ENCODE results near the gene ARHGAP15. TPM values are rescaled to one million over a fixed set of nuclear protein-coding genes. Genes with fewer than 3 reads are reported as not detected.

Gene ARHGAP15
- total RNA-seq, 2 donors from 2014 or later, result 2.2 to 8.8 TPM

DNA sequence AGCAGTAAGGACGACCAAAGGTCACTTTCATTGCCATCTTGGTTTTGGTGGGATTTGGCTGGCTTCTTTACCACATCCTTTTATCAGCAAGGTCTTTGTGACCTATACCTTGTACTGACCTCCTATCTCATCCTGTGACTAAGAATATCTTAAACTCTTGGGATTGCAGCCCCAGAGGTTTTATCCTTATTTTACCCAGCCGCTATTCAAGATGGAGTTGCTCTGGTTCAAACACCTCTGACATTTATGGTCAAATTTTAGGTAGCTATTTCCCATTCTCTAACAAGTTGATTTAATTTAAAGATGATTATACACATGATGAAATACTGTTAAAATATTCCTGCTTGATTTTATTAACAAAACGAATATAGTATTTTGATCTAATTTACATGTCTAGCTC is 326.1 kb downstream of the ARHGAP15 start:
- no peak for DNase-seq
- intact Hi-C loops (cut with DNase I, micrococcal nuclease), result no loop called here
- no peak for ATAC-seq

DNA sequence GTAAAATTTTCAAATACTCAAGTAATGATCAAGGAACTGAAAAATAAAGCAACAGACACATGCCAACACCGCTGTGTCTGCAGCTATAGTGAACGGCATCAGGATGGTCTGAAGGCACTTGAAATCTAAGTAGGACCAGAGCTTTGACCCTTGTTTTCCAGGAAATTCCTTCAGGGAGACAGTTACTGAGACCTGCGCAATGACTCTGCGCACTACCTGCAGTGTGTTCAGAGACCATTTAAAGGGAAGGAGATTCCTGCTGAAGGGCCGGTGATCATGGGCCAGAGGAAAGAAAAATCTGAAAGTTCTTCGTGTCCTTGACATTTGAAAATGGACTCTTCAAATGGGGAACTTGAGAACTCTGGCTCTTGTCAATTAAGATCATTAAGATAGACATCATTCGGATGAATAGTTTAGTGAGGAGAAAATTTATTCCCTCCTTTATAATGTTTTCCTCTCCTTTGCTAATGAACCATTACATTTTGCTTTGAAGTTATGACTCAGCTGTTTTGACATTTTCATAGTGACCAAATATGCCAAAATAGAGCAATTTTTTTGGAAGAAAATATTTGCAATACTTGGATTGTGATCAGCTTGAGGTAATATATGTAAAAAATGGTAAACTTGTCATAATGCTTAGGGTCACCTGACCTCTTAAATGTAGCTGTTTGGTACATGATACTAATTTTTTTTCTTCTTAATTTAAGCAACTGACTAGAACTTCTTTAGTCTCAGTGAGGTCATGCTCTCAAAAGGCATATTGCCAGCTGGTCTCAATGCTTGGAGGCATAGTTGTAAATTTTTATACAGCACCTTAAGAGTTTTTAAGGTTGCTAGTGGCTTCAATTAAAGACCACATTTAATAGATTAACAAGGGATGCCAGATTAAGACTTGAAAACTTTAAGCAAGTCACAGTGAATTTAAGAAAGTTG is 329.3 kb downstream of the ARHGAP15 start:
- intact Hi-C loops (cut with DNase I, micrococcal nuclease), result no loop called here
- ATAC-seq, result no peak
- no peak for DNase-seq

DNA sequence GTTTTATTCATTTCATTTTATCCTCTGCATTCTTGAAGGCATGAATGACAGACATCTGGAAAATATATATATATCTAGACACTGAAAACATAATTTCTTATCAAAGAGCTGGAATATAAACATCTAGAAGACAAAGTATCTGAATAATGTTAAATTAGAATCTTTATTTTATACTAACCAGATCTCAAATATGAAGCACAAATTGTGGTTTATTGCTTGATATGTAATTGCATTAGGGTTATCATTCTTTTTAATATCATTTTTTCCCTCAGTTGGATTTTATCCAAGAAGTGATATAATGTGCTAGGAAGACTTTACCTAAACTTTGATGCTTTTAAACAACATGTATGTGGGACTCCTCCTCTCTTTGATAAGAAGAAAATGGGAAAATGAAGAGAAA is 331.2 kb downstream of the ARHGAP15 start:
- intact Hi-C loops (cut with DNase I, micrococcal nuclease), result no loop called here
- ATAC-seq, result no peak

DNA sequence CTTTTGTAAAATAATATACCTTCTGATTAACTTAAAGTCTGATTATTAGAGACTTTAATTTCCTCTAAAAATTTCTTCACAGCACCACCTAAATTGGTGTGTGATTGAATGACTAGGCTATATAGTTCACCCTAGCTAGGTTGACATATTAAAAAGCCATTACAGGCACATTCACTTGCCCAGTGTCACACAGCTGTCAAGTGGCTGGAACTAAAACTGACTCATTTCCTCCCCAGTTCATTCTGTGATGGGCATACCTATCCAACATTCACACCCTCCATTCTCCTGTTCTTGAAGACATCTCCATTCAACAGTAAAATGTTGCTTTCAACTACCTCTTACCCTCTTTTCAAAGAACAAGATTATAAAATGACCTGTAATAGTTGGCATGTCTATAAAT is 334.5 kb downstream of the ARHGAP15 start:
- intact Hi-C loops (cut with DNase I, micrococcal nuclease), result no loop called here
- ATAC-seq (no peak), DNase-seq (no peak)

More for the DNA sequence above, 331.2 kb downstream of the ARHGAP15 start:
- no peak for DNase-seq

DNA sequence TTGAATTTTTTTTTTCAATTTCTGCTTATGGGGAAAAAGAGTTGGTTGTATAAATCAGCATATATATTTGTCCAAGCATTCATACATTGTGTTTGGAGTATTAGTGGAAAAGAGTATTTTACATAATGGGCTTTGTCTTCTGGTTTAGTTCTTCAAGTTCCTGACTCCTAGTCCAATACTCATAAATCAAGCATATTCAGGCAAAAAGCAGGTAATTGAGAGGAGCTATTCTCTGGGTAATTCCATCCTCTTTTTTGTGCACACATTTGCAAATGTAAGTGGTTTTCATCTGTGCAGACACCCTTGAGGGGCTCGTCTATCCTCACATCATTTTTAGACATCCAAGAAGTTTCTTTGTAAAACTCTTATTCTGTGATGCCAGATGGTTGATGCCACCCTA is 337.2 kb downstream of the ARHGAP15 start:
- DNase-seq (no peak), ATAC-seq (no peak)
- intact Hi-C loops (cut with DNase I, micrococcal nuclease), result no loop called here

DNA sequence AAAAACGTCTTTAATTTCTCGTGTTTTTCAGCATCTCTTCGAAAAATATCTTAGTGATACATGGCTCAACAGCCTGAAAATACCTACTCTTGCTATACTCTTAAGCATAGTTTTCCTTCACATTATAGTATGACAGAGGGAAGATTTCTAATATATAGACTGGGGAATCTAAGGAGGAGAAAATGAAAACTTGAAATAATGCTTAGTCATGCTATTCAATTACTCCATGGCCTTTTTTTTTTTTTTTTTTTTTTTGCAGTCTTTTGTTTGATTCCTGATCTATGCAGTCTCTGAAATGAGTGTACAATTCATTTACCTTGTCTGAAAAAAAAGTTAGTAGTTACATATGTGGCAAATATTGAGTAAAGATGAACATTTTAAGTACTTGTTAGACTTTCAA is 337.8 kb downstream of the ARHGAP15 start:
- ATAC-seq, result no peak
- no peak for DNase-seq
- intact Hi-C loops (cut with DNase I, micrococcal nuclease), result no loop called here

DNA sequence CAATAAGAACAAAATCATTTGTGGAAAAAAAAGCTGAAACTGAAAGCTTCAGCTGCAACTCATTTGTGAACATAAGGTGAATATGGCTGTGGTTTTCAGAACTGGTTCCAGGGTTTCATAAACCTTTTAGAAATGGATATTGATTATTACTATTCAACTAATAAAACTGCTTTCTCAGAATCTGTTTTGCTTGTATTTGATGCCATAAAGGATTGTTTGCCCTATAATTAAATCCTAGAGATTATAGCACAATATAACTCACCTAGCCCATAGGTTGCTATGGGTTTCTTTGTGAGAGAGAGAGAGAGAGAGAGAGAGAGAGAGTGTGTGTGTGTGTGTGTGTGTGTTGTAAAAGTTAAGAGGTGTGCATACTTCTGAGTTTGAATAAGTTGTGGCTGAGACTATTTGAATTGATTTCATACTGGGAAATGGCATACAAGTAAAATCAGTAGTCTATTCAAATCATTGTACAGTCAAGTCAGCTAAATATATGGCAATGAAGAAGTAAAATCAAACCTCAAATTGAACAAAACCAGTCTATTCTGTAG is 339.2 kb downstream of the ARHGAP15 start:
- ATAC-seq (no peak), DNase-seq (no peak)
- intact Hi-C loops (cut with DNase I, micrococcal nuclease), result no loop called here

DNA sequence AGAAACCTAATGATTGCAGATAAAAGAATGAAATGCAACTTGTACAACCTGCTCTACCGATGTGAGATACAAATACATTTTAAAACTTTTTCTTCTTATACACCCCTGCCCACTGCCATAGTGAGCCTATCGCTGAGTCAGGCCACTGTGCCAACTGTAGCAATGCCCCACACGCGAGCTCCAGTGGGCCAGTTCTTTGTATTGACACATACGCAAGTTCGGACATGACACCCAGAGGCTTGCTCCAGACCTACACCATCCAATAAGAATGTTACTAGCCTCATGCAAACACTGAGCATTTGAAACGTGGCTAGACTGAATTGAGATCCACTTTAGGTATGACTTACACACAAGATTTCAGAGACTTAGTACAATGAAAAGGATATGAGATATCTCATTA is 340.1 kb downstream of the ARHGAP15 start:
- no peak for DNase-seq
- ATAC-seq, result no peak
- intact Hi-C loops (cut with DNase I, micrococcal nuclease), result no loop called here

DNA sequence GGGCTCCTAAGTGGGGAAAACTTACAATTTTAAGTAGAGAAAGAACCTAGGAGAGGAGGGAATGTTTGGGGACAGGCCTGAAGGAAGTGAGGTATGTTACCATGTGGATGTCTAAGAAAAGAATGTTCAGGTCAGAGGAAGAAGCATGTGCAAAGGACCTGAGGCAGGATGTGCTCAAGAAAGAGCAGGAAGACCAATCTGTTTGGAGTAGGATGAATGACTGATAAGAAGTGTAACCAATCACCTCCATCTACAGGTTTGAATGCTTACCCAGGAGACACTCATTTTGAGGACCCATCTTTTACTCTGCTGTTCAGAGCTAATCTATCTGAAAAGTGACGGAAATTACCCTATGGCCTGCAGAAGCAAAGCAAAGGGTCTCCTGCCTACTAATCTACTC is 342.3 kb downstream of the ARHGAP15 start:
- DNase-seq (no peak), ATAC-seq (no peak)
- intact Hi-C loops (cut with DNase I, micrococcal nuclease), result no loop called here

DNA sequence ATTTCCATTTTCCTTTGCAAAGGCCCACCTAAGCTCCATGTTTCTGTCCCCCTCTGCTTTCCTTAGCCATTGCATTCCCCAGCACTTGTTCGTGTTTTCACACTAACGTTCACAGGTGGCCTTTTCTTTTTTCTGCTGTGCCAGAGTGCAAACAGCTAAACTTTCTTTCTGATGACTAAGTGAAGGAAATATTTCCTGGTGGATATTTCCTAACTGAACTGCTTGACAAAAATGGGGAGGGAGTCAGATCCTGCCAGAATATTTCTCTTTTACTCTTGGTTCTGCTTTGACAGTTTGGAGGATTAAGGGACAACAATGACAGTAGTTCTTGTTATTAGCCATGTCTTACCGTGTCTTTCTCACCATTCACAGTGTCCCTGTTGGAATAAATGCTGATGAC is 344.0 kb downstream of the ARHGAP15 start:
- ATAC-seq (no peak), DNase-seq (no peak)
- intact Hi-C loops (cut with DNase I, micrococcal nuclease), result no loop called here

DNA sequence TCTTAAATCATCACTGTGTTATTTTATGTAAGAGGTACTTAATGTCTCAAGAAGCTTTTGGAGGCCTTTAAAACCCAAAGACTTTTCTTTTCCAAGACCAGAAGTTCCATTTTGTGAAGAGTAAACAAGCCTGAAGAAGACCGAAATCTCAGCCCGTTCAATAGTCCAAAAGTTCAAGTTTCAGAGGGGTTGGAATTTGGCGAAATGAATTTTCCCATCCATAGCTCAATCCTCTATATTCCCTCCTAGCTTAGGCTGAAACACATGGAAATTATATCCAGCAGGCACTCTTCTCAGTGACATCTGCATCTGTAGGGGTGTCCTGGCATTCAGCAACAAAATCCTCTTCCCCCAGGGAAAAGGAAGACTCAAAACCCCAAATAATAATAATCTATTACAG is 344.6 kb downstream of the ARHGAP15 start:
- no peak for ATAC-seq
- no peak for DNase-seq
- intact Hi-C loops (cut with DNase I, micrococcal nuclease), result no loop called here

DNA sequence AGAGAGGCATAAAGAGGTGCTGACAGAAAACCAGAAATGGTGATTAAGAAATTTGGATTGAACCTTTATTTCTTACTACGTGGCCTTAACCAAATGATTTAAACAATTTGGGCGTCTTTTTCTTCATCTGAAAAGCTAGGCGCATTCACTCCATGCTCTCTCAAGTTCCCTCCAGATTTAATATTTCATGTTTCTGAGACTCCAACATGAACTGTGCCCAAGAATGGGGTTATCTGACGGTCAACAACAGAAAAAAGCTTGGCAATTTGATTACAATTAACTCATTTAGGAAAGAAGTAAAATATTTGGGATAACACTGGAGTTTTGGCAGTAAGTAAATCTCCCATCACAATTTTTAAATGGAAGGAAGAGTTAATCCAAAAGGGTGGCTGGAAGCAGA is 345.4 kb downstream of the ARHGAP15 start:
- ATAC-seq (no peak), DNase-seq (no peak)
- intact Hi-C loops (cut with DNase I, micrococcal nuclease), result no loop called here

DNA sequence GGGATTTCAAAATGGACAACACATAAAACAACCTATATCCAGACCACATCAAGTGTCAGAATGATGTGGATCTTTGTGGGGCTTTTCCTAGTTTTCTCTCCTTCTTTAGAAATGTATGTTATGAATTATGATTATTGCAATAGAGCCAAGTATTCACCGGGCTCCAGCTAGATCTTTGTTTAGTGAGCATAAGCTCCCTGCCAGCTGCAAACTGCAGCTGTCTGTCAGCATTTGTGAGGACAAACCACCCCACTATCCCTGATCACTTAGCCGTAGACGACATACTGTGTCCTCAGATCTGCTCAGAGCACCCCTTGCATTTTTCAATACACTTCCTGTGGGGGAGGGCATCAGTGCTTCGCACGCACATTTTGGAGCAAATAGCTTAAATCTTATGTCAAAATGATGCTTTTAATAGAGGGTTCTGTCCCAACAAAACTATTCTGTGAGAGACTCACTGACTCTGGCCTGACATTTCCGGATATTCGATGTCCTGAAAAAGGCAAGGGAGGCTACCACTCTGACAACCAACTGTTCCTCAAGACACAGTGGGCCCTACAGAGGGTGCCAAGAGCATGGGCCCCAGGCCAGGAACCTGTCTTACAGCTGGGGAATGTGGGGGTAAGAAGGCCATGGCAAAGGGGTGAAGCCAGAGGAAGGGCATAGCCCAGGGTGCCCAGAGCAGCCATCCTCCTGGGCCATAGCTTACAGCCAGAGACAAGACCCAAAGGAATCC is 346.0 kb downstream of the ARHGAP15 start:
- no peak for ATAC-seq
- intact Hi-C loops (cut with DNase I, micrococcal nuclease), result no loop called here
- no peak for DNase-seq

DNA sequence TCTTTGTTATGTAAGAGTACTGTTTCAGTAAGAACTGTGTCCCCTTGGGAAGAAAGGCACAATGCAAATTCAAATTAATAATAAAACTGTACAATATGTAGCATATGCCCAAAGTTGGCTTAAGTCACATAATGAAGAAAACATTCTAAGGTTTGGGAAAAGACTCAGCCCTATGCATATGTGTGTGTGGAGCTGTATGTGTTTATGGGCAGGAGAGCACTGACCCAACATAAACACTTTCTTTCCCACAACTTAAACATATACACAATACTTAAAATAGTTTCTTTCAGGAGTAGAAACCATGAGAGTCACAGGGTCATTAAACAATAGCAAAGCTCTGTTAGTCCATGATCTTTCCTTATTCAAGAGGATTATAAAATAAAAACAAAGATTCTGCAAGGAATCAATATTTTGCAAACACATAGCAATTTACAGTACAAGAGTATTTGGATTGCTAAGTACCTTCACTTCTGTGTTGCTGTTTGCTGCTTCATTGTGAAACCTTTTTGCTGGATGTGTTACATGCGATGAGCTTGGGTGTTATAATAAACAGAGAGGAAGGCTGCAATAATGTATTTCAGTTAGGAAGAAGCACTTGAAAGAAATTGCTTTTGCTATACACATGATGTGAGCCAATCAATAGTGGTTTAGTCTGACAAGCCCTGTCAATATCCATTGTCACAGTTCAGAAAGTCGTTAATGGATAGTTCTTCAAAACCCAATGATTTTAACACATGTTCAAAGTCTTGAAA is 347.3 kb downstream of the ARHGAP15 start:
- intact Hi-C loops (cut with DNase I, micrococcal nuclease), result no loop called here
- DNase-seq (no peak), ATAC-seq (no peak)

DNA sequence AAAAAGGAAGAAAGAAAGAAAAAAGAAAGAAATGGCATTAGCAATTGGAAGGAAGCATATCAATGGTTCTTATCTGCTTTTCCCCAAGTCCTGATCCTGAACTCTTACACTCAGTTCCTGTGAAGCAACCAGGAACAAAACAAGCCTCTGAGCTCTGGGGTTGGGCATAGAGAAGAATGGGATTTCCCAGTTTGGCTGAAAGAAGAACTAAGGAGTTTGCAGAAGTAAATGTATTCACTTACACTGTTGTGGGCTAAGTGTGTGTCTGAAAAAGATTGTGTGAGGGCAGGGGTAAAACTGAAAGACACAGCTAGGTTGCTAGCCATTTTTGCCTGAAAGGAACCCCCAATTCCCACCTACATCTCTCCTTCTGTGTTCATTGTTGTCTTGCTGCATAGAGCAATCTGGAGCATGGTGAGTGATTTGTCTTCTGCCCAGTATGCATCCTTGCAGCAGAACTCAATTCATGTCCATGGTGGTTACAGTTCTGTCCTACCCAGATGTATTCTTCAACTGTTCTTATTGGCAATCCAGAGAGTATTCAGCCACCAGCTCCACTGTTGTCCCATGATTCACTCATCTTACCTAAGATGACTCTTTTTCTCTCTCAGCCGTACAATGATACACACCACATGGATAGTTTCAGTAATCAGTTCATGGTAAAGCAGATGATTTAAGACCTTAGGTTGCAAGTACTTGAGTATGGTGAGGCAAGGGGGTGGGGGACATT is 348.7 kb downstream of the ARHGAP15 start:
- DNase-seq (no peak), ATAC-seq (no peak)
- intact Hi-C loops (cut with DNase I, micrococcal nuclease), result no loop called here

DNA sequence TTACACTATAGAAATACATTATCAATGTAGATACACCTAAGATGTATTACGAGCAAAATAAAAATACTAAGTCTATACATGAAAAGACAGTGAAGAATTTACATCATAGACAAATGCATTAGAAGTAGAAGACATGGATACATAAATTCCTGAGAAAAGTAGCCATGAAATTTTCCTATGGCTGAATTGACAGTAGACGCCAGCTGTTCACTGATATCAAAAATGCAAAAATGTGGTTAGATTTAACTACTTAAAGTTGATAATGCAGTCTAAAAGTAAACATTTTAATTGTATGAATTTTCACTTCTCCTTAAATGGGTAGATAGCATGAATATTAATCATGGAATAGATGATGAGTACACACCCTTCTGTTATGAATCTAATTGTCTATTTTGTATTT is 350.9 kb downstream of the ARHGAP15 start:
- DNase-seq (no peak), ATAC-seq (no peak)
- intact Hi-C loops (cut with DNase I, micrococcal nuclease), result no loop called here

DNA sequence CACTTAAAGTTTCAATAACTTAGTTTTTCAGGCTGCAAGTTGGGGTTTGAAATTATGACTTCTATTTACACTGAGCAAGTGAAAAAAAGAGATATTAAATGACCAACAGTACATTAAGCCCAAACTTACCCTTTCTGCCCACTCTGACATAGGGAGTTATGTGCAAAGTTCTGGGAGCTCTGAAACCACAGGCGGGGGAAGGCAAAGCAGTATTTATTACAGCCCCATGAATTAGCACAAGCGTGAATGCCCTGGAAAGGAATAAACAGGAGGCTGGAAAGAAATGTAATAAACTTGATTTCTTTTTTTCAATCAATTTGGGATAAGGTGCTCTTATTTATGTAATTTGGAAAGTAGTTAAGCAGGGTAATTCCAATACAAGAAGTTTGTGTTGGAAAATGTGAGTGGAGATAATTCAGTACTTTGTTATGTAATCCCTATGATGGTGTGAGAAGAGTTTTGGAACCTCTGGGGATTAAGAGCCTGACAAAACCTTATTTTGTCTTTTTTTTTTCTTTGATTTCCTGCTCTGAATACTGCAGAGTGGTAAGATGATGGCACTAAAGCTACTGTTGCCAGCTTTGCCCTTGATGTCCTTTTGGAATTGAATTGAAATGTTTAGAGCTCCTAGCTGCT is 351.5 kb downstream of the ARHGAP15 start:
- no peak for ATAC-seq
- intact Hi-C loops (cut with DNase I, micrococcal nuclease), result no loop called here
- no peak for DNase-seq

DNA sequence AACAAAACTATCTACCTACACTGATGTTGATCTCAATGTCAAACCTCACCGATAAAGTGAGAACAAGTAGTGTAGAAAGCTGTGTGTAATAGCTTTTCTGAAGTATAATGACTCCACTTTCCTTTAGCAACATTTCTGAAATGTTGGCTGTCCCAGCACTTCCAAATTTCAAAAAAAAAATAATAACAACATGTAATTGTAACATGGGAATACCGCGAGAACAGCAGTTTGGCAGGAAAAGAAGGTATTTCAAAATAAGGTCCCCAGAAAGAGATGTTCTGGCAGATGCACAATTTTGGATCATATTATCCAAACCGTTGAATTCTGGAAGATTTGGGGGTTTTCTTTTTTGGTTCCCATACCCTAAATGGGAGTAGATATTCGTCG is 352.0 kb downstream of the ARHGAP15 start:
- intact Hi-C loops (cut with DNase I, micrococcal nuclease), result no loop called here
- DNase-seq, result no peak

More for the DNA sequence above, 352.0 kb downstream of the ARHGAP15 start:
- no peak for ATAC-seq

Measured in left colon (tissue), 2 donors.